T-helper 2 cell treated with Interferon-gamma antibody and Interleukin-4, amounts not matched to agents 5 μg/mL and 100 μg/mL, for 36 hours (primary cell): ENCODE results near the gene COA7.
"Not testable (repeated sequence)": the region's sequence is repeated elsewhere in the genome, so short reads cannot be mapped to it uniquely, and the experiment has no call there.

ENCODE experiments used
- DNase-seq: peaks from one replicate; pipeline ENCODE4 v3.0.0; 2021; ENCODE audit warnings: low spot score
- H3K27ac Mint-ChIP-seq: one replicate; pipeline ENCODE4 v1.8.0; 2021; ENCODE audit warnings: mild to moderate bottlenecking, mixed read lengths
- H3K27me3 Mint-ChIP-seq: one replicate; pipeline ENCODE4 v1.8.0; 2021; ENCODE audit warnings: low read depth, mixed read lengths
- H3K36me3 Mint-ChIP-seq: one replicate; pipeline ENCODE4 v1.8.0; 2021; ENCODE audit warnings: low read depth, mixed read lengths
- H3K4me1 Mint-ChIP-seq: one replicate; pipeline ENCODE4 v1.8.0; 2021; ENCODE audit warnings: low read depth, mixed read lengths
- H3K4me3 Mint-ChIP-seq: one replicate; pipeline ENCODE4 v1.8.0; 2022; ENCODE audit warnings: mild to moderate bottlenecking, moderate library complexity, mixed read lengths
- H3K9me3 Mint-ChIP-seq: one replicate; pipeline ENCODE4 v1.8.0; 2021; ENCODE audit warnings: mixed read lengths

COA7 gene

DNA sequence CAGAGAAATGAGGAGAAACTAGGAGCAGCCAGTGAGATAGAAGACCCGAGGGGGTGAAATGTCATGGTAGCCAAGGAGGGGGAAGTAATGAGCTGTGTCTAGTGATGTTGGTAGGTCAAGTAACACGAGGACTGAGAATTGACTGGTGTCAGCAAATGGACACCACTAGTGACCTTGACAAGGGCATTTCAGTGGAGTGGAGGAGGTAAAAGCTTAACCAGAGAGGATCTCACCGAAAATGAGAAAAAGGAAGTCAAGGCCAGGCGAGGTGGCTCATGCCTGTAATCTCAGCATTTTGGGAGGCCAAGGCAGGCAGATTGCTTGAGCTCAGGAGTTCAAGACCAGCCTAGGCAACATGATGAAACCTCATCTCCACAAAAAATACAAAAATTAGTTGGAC is 25.1 kb upstream of the COA7 start:
- Mint-ChIP-seq H3K36me3 (peaks cover 2% of the 10 kb centered on the region), H3K4me3 (no peak overlapping the region), H3K27ac (no peak overlapping the region), H3K27me3 (peaks cover 6% of the 10 kb centered on the region), H3K4me1 (peaks cover 27% of the 10 kb centered on the region), H3K9me3 (no peaks in the 10 kb centered on the region)
- no peak for DNase-seq

DNA sequence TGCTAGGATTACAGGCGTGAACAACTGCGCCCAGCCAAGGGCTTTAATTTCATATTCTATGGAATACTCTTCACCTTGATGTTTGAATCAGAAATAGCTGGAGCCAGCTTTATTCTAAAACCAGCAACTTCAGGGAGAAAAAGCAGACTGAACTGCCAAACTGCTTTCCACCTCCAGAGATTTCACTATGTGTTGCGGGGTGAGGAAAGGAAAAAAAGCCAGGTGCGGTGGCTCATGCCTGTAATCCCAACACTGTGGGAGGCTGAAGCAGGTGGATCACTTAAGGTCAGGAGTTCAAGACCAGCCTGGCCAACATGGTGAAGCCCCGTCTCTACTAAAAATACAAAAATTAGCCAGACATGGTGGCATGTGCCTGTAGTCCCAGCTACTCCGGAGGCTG is 17.1 kb upstream of the COA7 start:
- H3K27me3 Mint-ChIP-seq, H3K9me3 Mint-ChIP-seq, H3K36me3 Mint-ChIP-seq, H3K4me1 Mint-ChIP-seq, H3K27ac Mint-ChIP-seq, DNase-seq, H3K4me3 Mint-ChIP-seq: not testable (repeated sequence)

DNA sequence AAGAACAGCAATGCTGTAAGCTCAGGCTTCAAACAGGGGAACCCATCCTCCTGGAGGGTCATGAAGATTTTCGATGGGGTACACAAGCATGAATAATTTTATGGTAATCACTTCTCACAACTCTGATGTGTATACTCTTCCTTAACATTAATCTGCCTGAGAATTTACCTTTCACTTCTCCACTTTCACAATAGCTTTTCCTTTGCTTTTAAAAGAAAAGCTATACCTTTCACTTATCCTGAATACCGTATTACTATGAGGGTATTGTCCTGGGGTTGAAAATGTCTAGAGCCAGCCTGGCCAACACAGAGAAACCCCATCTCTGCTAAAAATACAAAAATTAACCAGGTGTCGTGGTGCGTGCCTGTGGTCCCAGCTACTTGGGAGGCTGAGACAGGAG is 15.4 kb upstream of the COA7 start:
- H3K4me3 Mint-ChIP-seq = no peak overlapping the region
- no peaks in the 10 kb centered on the region for H3K9me3 Mint-ChIP-seq
- H3K27ac Mint-ChIP-seq = no peak overlapping the region
- H3K4me1 Mint-ChIP-seq = no peaks in the 10 kb centered on the region
- DNase-seq = no peak
- H3K27me3 Mint-ChIP-seq = peaks cover 9% of the 10 kb centered on the region
- no peaks in the 10 kb centered on the region for H3K36me3 Mint-ChIP-seq

DNA sequence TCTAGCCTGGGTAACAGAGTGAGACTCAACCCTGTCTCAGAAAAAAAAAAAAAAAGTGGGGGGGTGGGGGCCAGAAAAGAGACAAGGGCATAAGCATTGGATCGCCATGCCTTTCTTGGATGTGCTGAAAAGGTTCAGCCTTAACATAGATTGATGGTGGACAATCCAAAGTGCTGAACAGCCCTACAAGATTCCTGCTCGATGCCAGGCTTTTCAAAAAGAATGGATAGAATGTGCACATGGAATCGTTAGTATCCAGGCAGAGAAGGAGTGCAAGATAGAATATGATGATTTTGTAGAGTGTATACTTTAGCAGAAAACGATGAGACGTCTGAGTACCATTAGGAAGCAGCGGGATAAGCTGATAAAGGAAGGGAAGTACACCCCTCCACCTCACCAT is 10.9 kb upstream of the COA7 start:
- Mint-ChIP-seq H3K27ac (no peak overlapping the region), H3K4me1 (peaks cover 3% of the 10 kb centered on the region), H3K27me3 (peaks cover 16% of the 10 kb centered on the region), H3K36me3 (no peaks in the 10 kb centered on the region), H3K4me3 (no peak overlapping the region), H3K9me3 (no peaks in the 10 kb centered on the region)
- DNase-seq = no peak

DNA sequence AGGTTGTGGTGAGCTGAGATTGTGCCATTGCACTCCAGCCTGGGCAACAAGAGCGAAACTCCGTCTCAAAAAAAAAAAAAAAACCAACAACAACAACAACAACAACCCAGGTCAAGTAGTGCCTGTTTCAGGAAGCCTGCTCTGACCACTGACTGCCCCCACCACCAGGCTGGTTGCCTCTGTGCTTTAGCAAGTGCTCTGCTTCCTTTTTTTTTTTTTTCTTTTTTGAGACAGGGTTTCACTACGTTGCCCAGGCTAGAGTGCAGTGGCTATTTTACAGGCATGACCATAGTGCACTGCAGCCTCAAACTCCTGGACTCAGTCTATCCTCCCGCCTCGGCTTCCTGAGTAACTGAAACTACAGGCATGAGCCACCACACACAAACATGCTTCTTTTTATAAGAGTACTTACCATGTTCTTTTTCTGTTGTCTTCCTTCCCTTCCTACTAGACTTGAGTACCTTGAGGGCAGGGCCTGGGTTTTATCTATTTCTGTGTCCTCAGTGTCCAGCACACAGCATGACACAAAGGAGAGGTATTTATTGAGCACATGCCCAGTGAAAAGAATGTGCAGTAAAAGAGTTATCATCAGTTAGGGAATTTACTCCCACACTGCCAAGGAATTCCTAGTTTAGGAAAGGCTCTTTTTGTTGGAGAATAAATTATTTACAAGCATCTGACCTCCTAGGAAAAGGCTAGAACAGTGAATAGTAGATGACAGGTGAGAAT is 9.9 kb upstream of the COA7 start:
- no peaks in the 10 kb centered on the region for H3K36me3 Mint-ChIP-seq
- no peak overlapping the region for H3K4me3 Mint-ChIP-seq
- H3K27me3 Mint-ChIP-seq = peaks cover 16% of the 10 kb centered on the region
- no peak overlapping the region for H3K27ac Mint-ChIP-seq
- no peak for DNase-seq
- H3K9me3 Mint-ChIP-seq = no peaks in the 10 kb centered on the region
- peaks cover 8% of the 10 kb centered on the region for H3K4me1 Mint-ChIP-seq

DNA sequence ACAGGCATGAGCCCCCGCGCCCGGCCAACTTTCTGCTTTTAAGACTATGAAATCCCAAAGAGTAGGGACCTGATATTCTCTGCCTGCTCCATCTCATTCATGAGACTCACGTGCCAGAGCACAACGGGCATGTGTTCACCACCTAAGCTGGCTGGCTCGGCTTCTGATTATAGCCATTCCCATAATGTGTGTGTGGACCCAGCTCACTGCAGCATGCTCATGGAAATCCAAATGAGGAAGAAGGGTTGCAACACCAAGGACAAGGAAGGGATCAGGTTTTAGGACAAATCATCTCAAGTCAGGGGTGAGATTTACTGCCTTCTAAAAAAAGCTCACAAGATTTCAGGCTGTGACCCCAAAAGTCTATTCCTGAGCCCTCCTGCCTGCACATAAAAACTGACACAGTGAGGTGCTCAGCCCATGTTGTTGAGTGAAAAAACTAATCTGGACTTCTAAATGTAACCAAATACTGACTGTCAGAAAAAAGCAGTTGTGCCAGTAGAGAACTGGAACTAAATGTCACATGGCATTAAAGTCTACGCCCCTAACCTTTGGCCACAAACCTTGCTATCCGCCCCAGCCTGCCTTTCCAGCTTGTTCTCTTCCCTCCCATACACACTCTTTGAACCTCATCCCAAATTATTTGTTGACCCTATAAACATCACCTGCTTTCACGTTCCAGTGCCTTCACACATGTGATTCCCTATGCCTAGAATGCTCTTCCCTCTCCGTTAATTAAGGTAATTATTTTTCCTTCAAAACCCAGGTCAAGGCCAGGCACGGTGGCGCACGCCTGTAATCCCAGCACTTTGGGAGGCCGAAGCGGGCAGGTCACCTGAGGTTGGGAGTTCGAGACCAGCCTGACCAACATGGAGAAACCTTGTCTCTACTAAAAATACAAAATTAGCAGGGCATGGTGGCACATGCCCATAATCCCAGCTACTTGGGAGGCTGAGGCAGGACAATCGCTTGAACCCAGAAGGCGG is 9.1 kb upstream of the COA7 start:
- Mint-ChIP-seq H3K27ac (no peak overlapping the region), H3K27me3 (peaks cover 13% of the 10 kb centered on the region), H3K4me1 (peaks cover 16% of the 10 kb centered on the region), H3K36me3 (no peaks in the 10 kb centered on the region), H3K4me3 (no peak overlapping the region), H3K9me3 (no peaks in the 10 kb centered on the region)
- DNase-seq = no peak

DNA sequence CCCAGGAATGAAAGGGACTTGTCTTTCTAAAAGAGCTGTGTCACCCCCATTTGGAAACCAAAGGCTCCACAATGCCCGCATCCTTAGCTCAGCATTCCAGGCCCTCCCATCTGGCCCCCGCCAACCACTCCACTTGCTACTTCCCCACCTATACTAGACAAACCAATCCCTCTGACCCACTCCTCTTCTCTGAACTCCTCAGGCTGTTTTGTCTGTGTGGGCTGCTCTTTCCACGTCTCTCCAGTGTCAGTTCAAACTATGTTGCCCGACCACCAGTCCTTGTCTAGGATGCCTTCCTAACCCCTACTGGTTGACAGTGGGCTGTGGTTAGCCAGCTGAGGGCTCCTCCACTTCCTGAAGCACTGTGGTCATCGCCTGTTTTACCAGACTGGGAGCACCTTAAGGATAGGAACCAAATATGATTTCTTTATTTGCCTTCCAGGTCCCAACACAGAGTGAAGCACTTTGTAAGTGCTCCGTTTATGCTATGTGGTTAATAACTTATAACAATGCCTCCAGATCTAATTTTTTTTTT is 8.1 kb upstream of the COA7 start:
- no peak overlapping the region for H3K4me3 Mint-ChIP-seq

DNA sequence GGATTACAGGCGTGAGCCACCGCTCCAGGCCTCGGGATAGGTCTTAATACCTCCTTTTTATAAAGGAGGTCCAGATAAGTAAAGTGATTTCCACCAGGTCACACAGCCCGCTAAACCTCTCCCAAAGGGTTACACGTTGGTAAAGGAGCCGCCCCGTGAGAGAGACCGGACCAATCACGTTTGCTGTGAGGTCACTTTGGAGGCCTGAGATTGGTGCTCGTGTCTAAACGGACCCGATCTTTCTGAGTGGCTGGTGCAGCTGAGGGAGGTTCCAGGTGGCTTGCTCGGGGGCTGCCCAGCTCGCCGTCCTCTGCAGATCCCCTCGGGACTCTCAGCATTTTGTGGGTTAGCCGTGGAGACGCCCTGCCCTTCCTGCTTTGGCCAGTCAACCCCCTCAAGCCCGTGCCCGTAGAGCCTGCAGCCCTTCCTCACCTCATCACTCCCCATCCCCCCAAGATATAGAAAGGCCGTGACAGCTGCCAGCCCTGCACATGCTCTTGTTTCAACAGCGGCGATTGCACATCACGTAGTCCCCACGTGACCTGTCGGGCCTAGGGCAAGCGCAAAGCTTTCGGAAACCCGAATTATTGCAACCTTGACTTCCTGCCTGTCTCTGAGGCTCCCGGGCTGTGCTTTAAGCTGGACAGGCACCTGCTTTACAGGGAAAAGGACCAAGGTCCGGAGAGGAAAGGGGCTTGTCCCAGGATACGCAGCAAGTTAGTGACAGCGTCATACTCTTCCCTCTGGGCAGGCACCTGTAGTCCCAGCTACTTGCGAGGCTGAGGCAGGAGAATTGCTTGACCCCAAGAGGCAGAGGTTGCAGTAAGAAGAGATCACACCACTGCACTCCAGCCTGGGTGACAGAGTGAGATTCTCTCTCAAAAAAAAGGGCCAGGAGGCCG is 5.0 kb upstream of the COA7 start:
- Mint-ChIP-seq H3K27me3 (peaks cover 9% of the 10 kb centered on the region), H3K36me3 (no peaks in the 10 kb centered on the region), H3K27ac (peak overlapping the region; percentile 92), H3K4me3 (peak overlapping the region; percentile 93), H3K4me1 (peaks cover 25% of the 10 kb centered on the region), H3K9me3 (no peaks in the 10 kb centered on the region)
- DNase-seq = peak; percentile 84

More for the DNA sequence above, 8.1 kb upstream of the COA7 start:
- DNase-seq = no peak
- peaks cover 13% of the 10 kb centered on the region for H3K27me3 Mint-ChIP-seq
- H3K27ac Mint-ChIP-seq = no peak overlapping the region
- peaks cover 20% of the 10 kb centered on the region for H3K4me1 Mint-ChIP-seq
- no peaks in the 10 kb centered on the region for H3K9me3 Mint-ChIP-seq
- H3K36me3 Mint-ChIP-seq = no peaks in the 10 kb centered on the region

DNA sequence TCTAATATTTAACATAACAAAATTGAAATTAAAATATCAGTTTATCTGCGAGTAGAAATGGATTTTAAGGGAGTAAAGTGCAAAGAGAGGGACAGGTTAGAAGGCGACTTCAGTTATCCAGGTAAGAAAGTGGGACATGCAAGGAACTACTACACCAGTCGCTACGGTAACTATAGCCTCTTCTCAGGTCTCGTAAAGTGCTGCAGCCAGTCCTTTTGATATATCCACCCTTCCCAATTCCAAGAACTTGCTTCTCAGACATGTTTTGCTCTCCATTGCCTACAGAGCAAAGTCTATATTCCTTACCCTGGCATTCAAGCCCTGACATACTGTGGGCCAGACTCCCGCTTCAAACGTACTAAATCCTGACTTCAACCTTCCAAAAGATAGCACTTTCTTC is 2.5 kb downstream of the COA7 start:
- Mint-ChIP-seq H3K27me3 (peaks cover 5% of the 10 kb centered on the region), H3K4me3 (peak overlapping the region; percentile 13), H3K36me3 (peaks cover 26% of the 10 kb centered on the region), H3K9me3 (no peaks in the 10 kb centered on the region), H3K27ac (no peak overlapping the region), H3K4me1 (peaks cover 15% of the 10 kb centered on the region)
- DNase-seq = no peak

DNA sequence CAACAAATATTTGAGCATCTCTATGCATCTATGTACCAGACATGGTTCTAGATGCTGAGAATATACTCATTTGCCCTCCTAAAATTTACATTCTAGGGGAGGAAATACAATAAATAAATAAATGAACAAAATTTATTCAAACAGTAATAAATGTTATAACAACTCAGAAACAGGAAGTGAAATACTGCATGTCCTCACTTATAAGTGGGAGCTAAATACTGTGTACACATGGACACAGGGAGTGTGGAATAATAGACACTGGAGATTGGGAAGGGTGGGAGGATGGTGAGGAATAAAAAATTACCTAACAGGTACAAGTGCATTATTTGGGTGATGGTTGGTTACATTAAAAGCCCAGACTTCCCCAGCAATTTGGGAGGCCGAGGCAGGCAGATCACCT is 4.3 kb downstream of the COA7 start:
- no peak for DNase-seq
- Mint-ChIP-seq H3K27ac (no peak overlapping the region), H3K4me1 (peaks cover 15% of the 10 kb centered on the region), H3K36me3 (peaks cover 28% of the 10 kb centered on the region), H3K9me3 (no peaks in the 10 kb centered on the region), H3K4me3 (no peak overlapping the region), H3K27me3 (no peaks in the 10 kb centered on the region)

DNA sequence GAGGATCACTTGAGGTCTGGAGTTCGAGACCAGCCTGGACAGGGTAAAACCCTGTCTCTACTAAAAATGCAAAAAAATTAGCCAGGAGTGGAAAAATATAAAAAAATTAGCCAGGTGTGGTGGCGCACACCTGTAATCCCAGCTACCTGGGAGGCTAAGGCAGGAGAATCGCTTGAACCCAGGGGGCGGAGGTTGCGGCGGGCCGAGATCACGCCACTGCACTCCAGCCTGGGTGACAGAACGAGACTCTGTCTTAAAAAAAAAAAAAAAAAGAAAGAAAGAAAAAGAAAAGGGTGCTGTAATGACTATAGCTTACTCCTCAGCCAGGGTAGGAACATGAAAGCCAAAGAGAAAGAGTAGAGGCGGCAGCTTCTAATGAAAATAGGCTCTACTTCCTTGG is 4.8 kb downstream of the COA7 start:
- DNase-seq, H3K4me1 Mint-ChIP-seq, H3K27ac Mint-ChIP-seq, H3K4me3 Mint-ChIP-seq, H3K9me3 Mint-ChIP-seq, H3K27me3 Mint-ChIP-seq: not testable (repeated sequence)
- peaks cover 29% of the 10 kb centered on the region for H3K36me3 Mint-ChIP-seq

DNA sequence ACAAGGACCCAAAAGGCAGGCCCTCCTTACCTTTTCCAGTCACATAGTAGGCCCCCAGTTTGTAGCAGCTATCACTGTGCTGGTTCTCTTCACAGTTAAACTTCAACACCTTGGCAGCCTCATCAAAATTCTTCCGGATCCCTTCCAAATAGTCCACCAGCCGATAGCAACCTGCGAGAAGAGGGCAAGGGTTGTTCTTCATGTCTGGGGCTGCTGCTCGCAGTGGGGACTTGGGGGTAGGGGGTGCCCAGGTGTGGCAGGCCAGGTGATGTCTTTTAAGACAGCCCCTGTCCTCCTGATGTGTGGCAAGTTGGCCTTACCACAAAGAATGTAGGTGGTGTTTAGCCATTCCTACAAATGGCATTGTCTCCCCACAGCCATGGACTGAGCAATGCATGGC is 5.5 kb downstream of the COA7 start:
- no peak overlapping the region for H3K27ac Mint-ChIP-seq
- no peak for DNase-seq
- H3K36me3 Mint-ChIP-seq = peaks cover 31% of the 10 kb centered on the region
- H3K4me3 Mint-ChIP-seq = no peak overlapping the region
- peaks cover 10% of the 10 kb centered on the region for H3K4me1 Mint-ChIP-seq
- no peaks in the 10 kb centered on the region for H3K9me3 Mint-ChIP-seq
- H3K27me3 Mint-ChIP-seq = no peaks in the 10 kb centered on the region

DNA sequence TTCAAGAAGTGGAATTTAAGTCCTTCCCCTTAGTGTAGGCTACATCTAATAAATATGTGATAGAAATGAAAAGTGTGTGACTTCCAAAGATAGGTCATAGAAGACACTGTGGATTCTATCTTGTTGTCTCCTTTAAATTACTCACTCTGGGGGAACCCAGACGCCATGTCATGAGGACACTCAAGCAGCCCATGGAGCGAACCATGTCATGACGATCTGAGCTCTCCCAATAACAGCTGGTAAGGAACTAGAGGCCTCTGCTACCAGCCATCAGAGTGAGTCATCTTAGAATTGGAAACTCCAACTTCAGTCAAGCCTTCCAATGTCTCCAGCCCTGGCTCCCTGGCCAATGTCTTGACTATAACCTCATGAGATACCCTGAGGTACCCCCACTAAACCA is 6.3 kb downstream of the COA7 start:
- Mint-ChIP-seq H3K4me3 (no peak overlapping the region), H3K4me1 (peaks cover 6% of the 10 kb centered on the region), H3K9me3 (no peaks in the 10 kb centered on the region), H3K36me3 (peaks cover 37% of the 10 kb centered on the region), H3K27me3 (no peaks in the 10 kb centered on the region), H3K27ac (no peak overlapping the region)
- no peak for DNase-seq
